ENCODE measurements around the gene MLST8.

MLST8 gene

GRCh38 chr16:2177561-2177960 lies 27.7 kb upstream of the MLST8 start:
- no peak overlapping the region for H3K4me3 ChIP-seq (ENCODE audit: control insufficient read depth, low read depth, low read length)
- no peak for DNase-seq (ENCODE audit: low read depth)
- no peak for TF ChIP-seq CTCF (IDR thresholded peaks at IDR 0.05; ENCODE audit: control insufficient read depth, insufficient read depth, low read depth, low read length, missing control alignments)

- H3K4me3 ChIP-seq (ENCODE audit: control insufficient read depth, low read depth, low read length), result no peak overlapping the region
- no peak for DNase-seq (ENCODE audit: low read depth)
- no peak for TF ChIP-seq CTCF (IDR thresholded peaks at IDR 0.05; ENCODE audit: control insufficient read depth, insufficient read depth, low read depth, low read length, missing control alignments)
Measured at GRCh38 chr16:2178321-2179106, 26.7 kb upstream of the MLST8 start.

GRCh38 chr16:2179107-2179501 lies 26.1 kb upstream of the MLST8 start:
- no peak for TF ChIP-seq CTCF (IDR thresholded peaks at IDR 0.05; ENCODE audit: control insufficient read depth, insufficient read depth, low read depth, low read length, missing control alignments)
- no peak for DNase-seq (ENCODE audit: low read depth)
- no peak overlapping the region for H3K4me3 ChIP-seq (ENCODE audit: control insufficient read depth, low read depth, low read length)

GRCh38 chr16:2179576-2179975 lies 25.7 kb upstream of the MLST8 start:
- no peak overlapping the region for H3K4me3 ChIP-seq (ENCODE audit: control insufficient read depth, low read depth, low read length)
- no peak for DNase-seq (ENCODE audit: low read depth)
- no peak for TF ChIP-seq CTCF (IDR thresholded peaks at IDR 0.05; ENCODE audit: control insufficient read depth, insufficient read depth, low read depth, low read length, missing control alignments)

- TF ChIP-seq CTCF (IDR thresholded peaks at IDR 0.05; ENCODE audit: control insufficient read depth, insufficient read depth, low read depth, low read length, missing control alignments), result no peak
- no peak for DNase-seq (ENCODE audit: low read depth)
- H3K4me3 ChIP-seq (ENCODE audit: control insufficient read depth, low read depth, low read length), result no peak overlapping the region
Measured at GRCh38 chr16:2180461-2180860, 24.8 kb upstream of the MLST8 start.

GRCh38 chr16:2180962-2181923 lies 24.0 kb upstream of the MLST8 start:
- DNase-seq (ENCODE audit: low read depth), result no peak
- H3K4me3 ChIP-seq (ENCODE audit: control insufficient read depth, low read depth, low read length), result no peak overlapping the region
- TF ChIP-seq CTCF (IDR thresholded peaks at IDR 0.05; ENCODE audit: control insufficient read depth, insufficient read depth, low read depth, low read length, missing control alignments), result no peak
